Neural progenitor cell (in vitro differentiated cells): Measurements from ENCODE around the gene APOL3. TPM values are rescaled to one million over a fixed set of nuclear protein-coding genes. Genes with fewer than 3 reads are reported as not detected.

Source experiments
- DNase-seq: peaks from one replicate; pipeline ENCODE4 v3.0.0-alpha.2; 2016; ENCODE audit warnings: low spot score
- H2AFZ ChIP-seq: fragments of 200-600 bp; sonication (generic); replicated peaks from 2 replicates; pipeline ENCODE4 v1.6.1; 2016; ENCODE audit warnings: antibody characterized with exemption
- H3F3A ChIP-seq: fragments of 200-600 bp; sonication (generic); 2 replicates; pipeline ENCODE4 v1.6.1; 2016; ENCODE audit warnings: antibody characterized with exemption, low read depth
- H3K27ac ChIP-seq: fragments of 200-600 bp; sonication (generic); 2 replicates; pipeline ENCODE4 v1.5.1; 2016; ENCODE audit warnings: mild to moderate bottlenecking
- H3K27me3 ChIP-seq: fragments of 200-600 bp; sonication (generic); 2 replicates; pipeline ENCODE4 v1.6.1; 2016; ENCODE audit warnings: mild to moderate bottlenecking, moderate library complexity
- H3K36me3 ChIP-seq: fragments of 200-600 bp; sonication (generic); 2 replicates; pipeline ENCODE4 v1.5.1; 2016
- H3K4me1 ChIP-seq: fragments of 200-600 bp; sonication (generic); 2 replicates; pipeline ENCODE4 v1.6.1; 2016; ENCODE audit warnings: mixed run types
- H3K4me2 ChIP-seq: fragments of 200-600 bp; sonication (generic); 2 replicates; pipeline ENCODE4 v1.6.1; 2016
- H3K4me3 ChIP-seq: fragments of 200-600 bp; sonication (generic); 2 replicates; pipeline ENCODE4 v1.5.1; 2016
- H3K79me2 ChIP-seq: fragments of 200-600 bp; sonication (generic); 2 replicates; pipeline ENCODE4 v1.6.1; 2016; ENCODE audit warnings: low read depth
- H3K9ac ChIP-seq: fragments of 200-600 bp; sonication (generic); 2 replicates; pipeline ENCODE4 v1.6.1; 2016
- H3K9me3 ChIP-seq: fragments of 200-600 bp; sonication (generic); 2 replicates; pipeline ENCODE4 v1.5.1; 2016; ENCODE audit warnings: low read depth
- H4K20me1 ChIP-seq: fragments of 200-600 bp; sonication (generic); 2 replicates; pipeline ENCODE4 v1.6.1; 2016; ENCODE audit warnings: low read depth
- H3K27ac Mint-ChIP-seq: 3 replicates; pipeline ENCODE4 v1.8.0; 2021; ENCODE audit warnings: mixed read lengths
- H3K27me3 Mint-ChIP-seq: 2 replicates; pipeline ENCODE4 v1.8.0; 2022; ENCODE audit warnings: low read depth, mild to moderate bottlenecking, inconsistent platforms, moderate library complexity, mixed read lengths; ENCODE audit not compliant: insufficient read depth
- H3K36me3 Mint-ChIP-seq: 3 replicates; pipeline ENCODE4 v1.8.0; 2021; ENCODE audit warnings: mixed read lengths
- H3K4me1 Mint-ChIP-seq: 3 replicates; pipeline ENCODE4 v1.8.0; 2021; ENCODE audit warnings: mixed read lengths
- H3K4me3 Mint-ChIP-seq: 3 replicates; pipeline ENCODE4 v1.8.0; 2021; ENCODE audit warnings: mild to moderate bottlenecking, moderate library complexity, mixed read lengths
- H3K9me3 Mint-ChIP-seq: 3 replicates; pipeline ENCODE4 v1.8.0; 2020; ENCODE audit warnings: mixed read lengths
- CTCF ChIP-seq: fragments of 200-600 bp; sonication (generic); IDR thresholded peaks from 2 replicates; pipeline ENCODE4 v1.5.1; 2017; ENCODE audit warnings: antibody characterized with exemption, mild to moderate bottlenecking
- EZH2 ChIP-seq: fragments of 200-600 bp; sonication (generic); IDR thresholded peaks from 2 replicates; pipeline ENCODE4 v1.6.1; 2017; ENCODE audit warnings: antibody characterized with exemption, mild to moderate bottlenecking, moderate library complexity
- EZH2phosphoT487 ChIP-seq: fragments of 200-600 bp; sonication (generic); IDR thresholded peaks from 2 replicates; pipeline ENCODE4 v1.6.1; 2017; ENCODE audit warnings: antibody characterized with exemption
- total RNA-seq: library from RNA; depleted of rRNA; stranded (reverse); fragments of >200 nt; gene quantifications from 2 replicates; pipeline ENCODE4 v1.2.3, GENCODE V29; 2015; ENCODE audit warnings: low replicate concordance

APOL3 gene
- total RNA-seq, 1 donor from 2014 or later = not detected

DNA sequence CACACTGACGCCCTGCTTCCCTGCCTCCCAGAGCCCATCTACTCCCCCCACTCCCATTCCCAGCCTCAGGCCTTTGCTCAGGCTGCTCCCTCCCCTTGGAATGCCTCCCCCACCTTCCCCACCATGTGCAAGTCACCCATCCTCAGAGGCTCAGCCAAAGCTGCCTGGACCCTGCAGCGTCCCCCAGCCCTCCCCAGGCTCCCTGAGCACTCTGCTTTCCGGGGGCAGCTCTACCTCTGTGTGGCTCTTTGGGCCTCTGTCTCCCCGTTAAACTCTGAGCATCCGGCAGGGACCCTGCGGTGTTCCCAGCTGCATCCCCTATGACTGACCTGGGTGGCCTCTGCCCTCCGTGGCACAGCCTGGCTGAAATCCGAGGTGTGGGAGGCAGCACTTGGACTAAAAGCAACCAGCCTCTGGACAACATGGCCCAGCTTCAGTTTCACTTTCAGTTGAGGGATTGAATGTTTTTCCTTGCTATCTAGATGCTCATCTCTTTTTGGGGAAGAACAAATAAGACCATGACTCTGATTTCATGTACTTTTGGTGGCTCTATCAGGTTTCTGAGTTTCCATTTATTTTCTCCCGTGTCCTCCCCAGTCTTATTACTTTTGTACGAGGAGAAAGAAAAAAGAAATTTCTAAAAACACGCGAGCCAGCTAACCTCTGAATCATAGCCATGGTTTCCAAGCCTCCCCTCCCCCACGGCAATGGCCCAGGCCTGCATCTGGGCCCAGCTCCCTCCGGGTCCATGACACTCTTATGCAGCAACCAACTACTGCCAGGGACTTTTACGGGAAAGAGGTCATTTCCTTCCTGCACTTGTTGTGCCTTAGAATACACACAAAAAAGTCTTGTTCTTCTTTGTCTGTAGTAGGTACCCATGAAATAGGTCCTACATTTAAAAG is 3.8 kb downstream of the APOL3 start:
- Histone ChIP-seq H3K4me3 (no peak overlapping the region), H3K27me3 (no peaks in the 10 kb centered on the region), H3K4me2 (no peak overlapping the region), H3K79me2 (no peaks in the 10 kb centered on the region), H3K36me3 (no peaks in the 10 kb centered on the region), H3K4me1 (peaks cover 5% of the 10 kb centered on the region), H3K27ac (no peak overlapping the region), H2AFZ (peak overlapping the region; percentile 0), H4K20me1 (no peaks in the 10 kb centered on the region), H3K9me3 (no peaks in the 10 kb centered on the region), H3K9ac (no peak overlapping the region), H3F3A (no peaks in the 10 kb centered on the region)
- DNase-seq = peak; percentile 29
- H3K9me3 Mint-ChIP-seq = peaks cover under 1% of the 10 kb centered on the region
- TF ChIP-seq EZH2 (no peak), EZH2phosphoT487 (no peak), CTCF (no peak)
- no peak overlapping the region for H3K4me3 Mint-ChIP-seq
- H3K36me3 Mint-ChIP-seq = no peaks in the 10 kb centered on the region
- H3K27ac Mint-ChIP-seq = peak overlapping the region; percentile 83
- peaks cover 35% of the 10 kb centered on the region for H3K4me1 Mint-ChIP-seq
- no peaks in the 10 kb centered on the region for H3K27me3 Mint-ChIP-seq

DNA sequence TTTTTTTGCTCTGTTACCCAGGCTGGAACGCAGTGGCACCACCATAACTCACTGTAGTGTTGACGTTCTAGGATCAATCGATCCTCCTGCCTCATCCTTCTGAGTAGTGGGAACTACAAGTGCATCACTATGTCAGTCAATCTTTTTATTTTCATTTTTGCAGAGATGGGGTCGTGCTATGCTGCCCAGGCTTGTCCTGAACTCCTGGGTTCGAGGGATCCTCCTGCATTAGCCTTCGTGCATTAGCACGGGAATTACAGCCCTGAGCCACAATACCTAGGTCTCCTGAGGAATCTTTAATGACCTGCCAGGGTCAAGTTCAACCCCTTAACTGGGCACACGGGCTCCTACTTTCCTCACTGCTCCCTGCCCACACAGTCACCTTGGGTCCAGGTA is 4.4 kb downstream of the APOL3 start:
- no peaks in the 10 kb centered on the region for H3K36me3 Mint-ChIP-seq
- no peak overlapping the region for H3K27ac ChIP-seq
- no peak overlapping the region for H3K4me3 Mint-ChIP-seq
- H3K9ac ChIP-seq = no peak overlapping the region
- H3K4me2 ChIP-seq = no peak overlapping the region
- no peaks in the 10 kb centered on the region for H3K79me2 ChIP-seq
- no peak for TF ChIP-seq EZH2
- no peak for TF ChIP-seq EZH2phosphoT487
- no peak for TF ChIP-seq CTCF
- peaks cover 5% of the 10 kb centered on the region for H3K4me1 ChIP-seq
- peaks cover 5% of the 10 kb centered on the region for H3K9me3 Mint-ChIP-seq
- H3K27me3 Mint-ChIP-seq = no peaks in the 10 kb centered on the region
- H3K4me3 ChIP-seq = no peak overlapping the region
- no peaks in the 10 kb centered on the region for H3F3A ChIP-seq
- peaks cover 35% of the 10 kb centered on the region for H3K4me1 Mint-ChIP-seq
- H2AFZ ChIP-seq = no peak overlapping the region
- no peak overlapping the region for H3K27ac Mint-ChIP-seq
- no peaks in the 10 kb centered on the region for H3K9me3 ChIP-seq
- no peak for DNase-seq
- H3K27me3 ChIP-seq = no peaks in the 10 kb centered on the region
- H4K20me1 ChIP-seq = no peaks in the 10 kb centered on the region
- no peaks in the 10 kb centered on the region for H3K36me3 ChIP-seq

GRCh38 chr22:36155702-36156101 is 4.9 kb downstream of the APOL3 start:
- Histone ChIP-seq H3K4me2 (no peak overlapping the region), H3K79me2 (no peaks in the 10 kb centered on the region), H3F3A (no peaks in the 10 kb centered on the region), H3K9me3 (no peaks in the 10 kb centered on the region), H3K36me3 (no peaks in the 10 kb centered on the region), H3K4me1 (peaks cover 5% of the 10 kb centered on the region), H4K20me1 (no peaks in the 10 kb centered on the region), H3K4me3 (no peak overlapping the region), H3K27ac (no peak overlapping the region), H2AFZ (no peak overlapping the region), H3K27me3 (no peaks in the 10 kb centered on the region), H3K9ac (no peak overlapping the region)
- Mint-ChIP-seq H3K9me3 (peaks cover 6% of the 10 kb centered on the region), H3K4me3 (no peak overlapping the region), H3K27ac (no peak overlapping the region), H3K4me1 (peaks cover 35% of the 10 kb centered on the region), H3K36me3 (no peaks in the 10 kb centered on the region), H3K27me3 (no peaks in the 10 kb centered on the region)
- no peak for DNase-seq
- TF ChIP-seq EZH2 = no peak
- TF ChIP-seq CTCF = no peak
- no peak for TF ChIP-seq EZH2phosphoT487
